ENCODE data around the gene PACRG.

- TF ChIP-seq CTCF (IDR thresholded peaks at IDR 0.05) (no peak), POLR2A (IDR thresholded peaks at IDR 0.05) (no peak), POLR2AphosphoS5 (IDR thresholded peaks at IDR 0.05) (no peak)
Measured at GRCh38 chr6:163261361-163261760, 533.6 kb downstream of the PACRG start.
